Memory B cell (primary cell): ENCODE data around the gene MAL.

Source experiments
- ATAC-seq: fragments of 150-1000 bp; cut with Tn5 transposase; 2 replicates; pipeline ENCODE4 v1.10.0; 2021; ENCODE audit warnings: low read depth, mild to moderate bottlenecking, moderate library complexity
- DNase-seq, 2 donors: peaks; one replicate each; pipeline ENCODE4 v3.0.0; 2022; ENCODE audit warnings: low spot score in 2 of 2
- H3K27ac Mint-ChIP-seq: one replicate; pipeline ENCODE4 v1.8.0; 2022; ENCODE audit warnings: mild to moderate bottlenecking, moderate library complexity, mixed read lengths
- H3K27me3 Mint-ChIP-seq: one replicate; pipeline ENCODE4 v1.8.0; 2022; ENCODE audit warnings: mixed read lengths
- H3K36me3 Mint-ChIP-seq: one replicate; pipeline ENCODE4 v1.8.0; 2022; ENCODE audit warnings: mild to moderate bottlenecking, mixed read lengths
- H3K4me1 Mint-ChIP-seq: one replicate; pipeline ENCODE4 v1.8.0; 2022; ENCODE audit warnings: mixed read lengths
- H3K4me3 Mint-ChIP-seq: one replicate; pipeline ENCODE4 v1.8.0; 2022; ENCODE audit warnings: mild to moderate bottlenecking, moderate library complexity, mixed read lengths
- H3K9me3 Mint-ChIP-seq: one replicate; pipeline ENCODE4 v1.8.0; 2022; ENCODE audit warnings: mixed read lengths

Gene MAL

GRCh38 chr2:95059656-95060370 is 34.3 kb downstream of the MAL start:
- peaks cover 15% of the 10 kb centered on the region for H3K27me3 Mint-ChIP-seq
- no peak overlapping the region for H3K4me3 Mint-ChIP-seq
- ATAC-seq (no peak), DNase-seq (no peak)
- H3K27ac Mint-ChIP-seq: no peak overlapping the region
- H3K36me3 Mint-ChIP-seq: no peaks in the 10 kb centered on the region
- H3K4me1 Mint-ChIP-seq: peaks cover 11% of the 10 kb centered on the region
- H3K9me3 Mint-ChIP-seq: no peaks in the 10 kb centered on the region

GRCh38 chr2:95060446-95061118 is 35.1 kb downstream of the MAL start:
- Mint-ChIP-seq H3K4me1 (peaks cover 11% of the 10 kb centered on the region), H3K27me3 (peaks cover 15% of the 10 kb centered on the region), H3K36me3 (no peaks in the 10 kb centered on the region), H3K27ac (no peak overlapping the region), H3K4me3 (no peak overlapping the region), H3K9me3 (no peaks in the 10 kb centered on the region)
- ATAC-seq: no peak
- DNase-seq: no peak

GRCh38 chr2:95061119-95061512 is 35.6 kb downstream of the MAL start:
- DNase-seq (no peak), ATAC-seq (no peak)
- H3K36me3 Mint-ChIP-seq: no peaks in the 10 kb centered on the region
- H3K27me3 Mint-ChIP-seq: peaks cover 12% of the 10 kb centered on the region
- H3K27ac Mint-ChIP-seq: no peak overlapping the region
- H3K4me1 Mint-ChIP-seq: peaks cover 11% of the 10 kb centered on the region
- no peaks in the 10 kb centered on the region for H3K9me3 Mint-ChIP-seq
- H3K4me3 Mint-ChIP-seq: no peak overlapping the region

GRCh38 chr2:95061601-95062183 is 36.2 kb downstream of the MAL start:
- Mint-ChIP-seq H3K27ac (no peak overlapping the region), H3K4me3 (no peak overlapping the region), H3K4me1 (peaks cover 11% of the 10 kb centered on the region), H3K27me3 (peaks cover 12% of the 10 kb centered on the region), H3K36me3 (no peaks in the 10 kb centered on the region), H3K9me3 (no peaks in the 10 kb centered on the region)
- ATAC-seq: no peak
- DNase-seq: no peak

- Mint-ChIP-seq H3K36me3 (no peaks in the 10 kb centered on the region), H3K4me1 (peaks cover 11% of the 10 kb centered on the region), H3K27ac (no peak overlapping the region), H3K9me3 (no peaks in the 10 kb centered on the region), H3K4me3 (no peak overlapping the region), H3K27me3 (peaks cover 12% of the 10 kb centered on the region)
- DNase-seq (no peak), ATAC-seq (peak; percentile 17)
Measured at GRCh38 chr2:95062242-95063085, 37.0 kb downstream of the MAL start.

GRCh38 chr2:95063086-95063958 is 37.8 kb downstream of the MAL start:
- H3K36me3 Mint-ChIP-seq: no peaks in the 10 kb centered on the region
- no peak overlapping the region for H3K4me3 Mint-ChIP-seq
- H3K9me3 Mint-ChIP-seq: no peaks in the 10 kb centered on the region
- peaks cover 11% of the 10 kb centered on the region for H3K4me1 Mint-ChIP-seq
- ATAC-seq (peak; percentile 76), DNase-seq (no peak)
- H3K27me3 Mint-ChIP-seq: peaks cover 10% of the 10 kb centered on the region
- no peak overlapping the region for H3K27ac Mint-ChIP-seq

GRCh38 chr2:95068256-95068655 is 42.7 kb downstream of the MAL start:
- no peak overlapping the region for H3K27ac Mint-ChIP-seq
- peaks cover 6% of the 10 kb centered on the region for H3K27me3 Mint-ChIP-seq
- H3K9me3 Mint-ChIP-seq: no peaks in the 10 kb centered on the region
- peaks cover 4% of the 10 kb centered on the region for H3K4me1 Mint-ChIP-seq
- H3K4me3 Mint-ChIP-seq: no peak overlapping the region
- DNase-seq (no peak), ATAC-seq (no peak)
- H3K36me3 Mint-ChIP-seq: no peaks in the 10 kb centered on the region

- no peaks in the 10 kb centered on the region for H3K36me3 Mint-ChIP-seq
- H3K27me3 Mint-ChIP-seq: peaks cover 3% of the 10 kb centered on the region
- no peaks in the 10 kb centered on the region for H3K9me3 Mint-ChIP-seq
Measured at GRCh38 chr2:95069465-95069864, 44.0 kb downstream of the MAL start.

GRCh38 chr2:95071856-95072255 is 46.3 kb downstream of the MAL start:
- H3K27me3 Mint-ChIP-seq: peaks cover 3% of the 10 kb centered on the region
- H3K36me3 Mint-ChIP-seq: no peaks in the 10 kb centered on the region
- peaks cover 2% of the 10 kb centered on the region for H3K4me1 Mint-ChIP-seq
- H3K27ac Mint-ChIP-seq: no peak overlapping the region
- DNase-seq (no peak), ATAC-seq (no peak)
- no peak overlapping the region for H3K4me3 Mint-ChIP-seq
- H3K9me3 Mint-ChIP-seq: no peaks in the 10 kb centered on the region

More at GRCh38 chr2:95069465-95069864, 44.0 kb downstream of the MAL start:
- Mint-ChIP-seq H3K4me1 (no peaks in the 10 kb centered on the region), H3K4me3 (no peak overlapping the region), H3K27ac (no peak overlapping the region)
- DNase-seq (no peak), ATAC-seq (no peak)

- Mint-ChIP-seq H3K4me3 (no peak overlapping the region), H3K4me1 (peaks cover 5% of the 10 kb centered on the region), H3K9me3 (no peaks in the 10 kb centered on the region), H3K27me3 (peaks cover 3% of the 10 kb centered on the region), H3K36me3 (no peaks in the 10 kb centered on the region), H3K27ac (no peak overlapping the region)
- no peak for DNase-seq
- ATAC-seq: no peak
Measured at GRCh38 chr2:95072424-95072823, 46.9 kb downstream of the MAL start.

- DNase-seq: no peak
- Mint-ChIP-seq H3K27ac (no peak overlapping the region), H3K4me1 (peaks cover 7% of the 10 kb centered on the region), H3K9me3 (no peaks in the 10 kb centered on the region), H3K4me3 (no peak overlapping the region), H3K27me3 (peaks cover 3% of the 10 kb centered on the region), H3K36me3 (no peaks in the 10 kb centered on the region)
- no peak for ATAC-seq
Measured at GRCh38 chr2:95073856-95074662, 48.6 kb downstream of the MAL start.

- ATAC-seq: no peak
- peaks cover 3% of the 10 kb centered on the region for H3K27me3 Mint-ChIP-seq
- H3K27ac Mint-ChIP-seq: no peak overlapping the region
- no peaks in the 10 kb centered on the region for H3K36me3 Mint-ChIP-seq
- H3K4me1 Mint-ChIP-seq: peaks cover 7% of the 10 kb centered on the region
- no peaks in the 10 kb centered on the region for H3K9me3 Mint-ChIP-seq
- DNase-seq: no peak
- H3K4me3 Mint-ChIP-seq: no peak overlapping the region
Measured at GRCh38 chr2:95074663-95075439, 49.3 kb downstream of the MAL start.
